ENCODE results near the gene FRRS1L.

Gene FRRS1L

DNA sequence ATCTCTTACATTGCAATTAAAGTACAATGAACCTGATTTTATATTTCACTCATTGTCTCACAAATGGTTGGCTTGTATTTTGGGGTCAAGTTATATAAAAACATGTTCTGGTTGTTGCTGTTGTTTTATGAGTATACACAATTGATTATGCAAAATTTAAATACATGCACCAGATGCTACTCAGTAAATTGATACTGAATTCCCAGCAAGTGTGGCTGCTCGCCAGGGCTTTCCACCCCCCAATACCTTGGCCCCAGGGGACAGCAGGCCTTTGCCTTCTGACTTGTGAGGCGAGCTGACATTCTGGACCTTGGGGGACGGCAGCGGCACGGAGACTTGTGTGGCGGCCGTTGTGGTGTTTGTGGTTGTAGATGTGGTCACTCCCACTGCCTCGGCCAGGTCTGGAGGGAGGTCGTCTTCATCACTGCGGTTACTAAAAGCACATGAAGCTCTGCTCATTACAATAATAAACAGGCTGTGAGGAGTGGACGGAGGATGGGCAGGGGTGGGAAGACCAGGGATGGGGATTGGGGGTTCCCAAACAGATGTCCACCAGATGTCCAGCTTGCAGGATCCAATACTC, 27.0 kb upstream of the FRRS1L start:
- Histone ChIP-seq H3K27ac (ENCODE audit: low read length) (no peak overlapping the region), H3K36me3 (replicated peaks; ENCODE audit: insufficient read depth, low read length) (no peaks in the 10 kb centered on the region), H2AFZ (ENCODE audit: low read length) (no peak overlapping the region), H3F3A (ENCODE audit: insufficient read depth, low read length) (no peaks in the 10 kb centered on the region), H3K27me3 (replicated peaks; ENCODE audit: insufficient read depth, low read length) (no peaks in the 10 kb centered on the region), H3K4me3 (ENCODE audit: low read length) (no peak overlapping the region), H3K4me2 (ENCODE audit: low read depth, low read length) (no peak overlapping the region), H3K9me2 (replicated peaks; ENCODE audit: insufficient read depth, low read length) (no peaks in the 10 kb centered on the region), H3K9ac (ENCODE audit: low read length) (no peak overlapping the region), H4K20me1 (ENCODE audit: insufficient read depth, low read length) (no peaks in the 10 kb centered on the region), H3K79me2 (ENCODE audit: low read length) (no peaks in the 10 kb centered on the region), H3K4me1 (ENCODE audit: low read length) (no peaks in the 10 kb centered on the region), H3K9me3 (replicated peaks; ENCODE audit: insufficient read depth, low read length) (no peaks in the 10 kb centered on the region)
- TF ChIP-seq EZH2phosphoT487 (IDR thresholded peaks at IDR 0.05; ENCODE audit: low read length), result no peak
- TF ChIP-seq, protein P1, sequence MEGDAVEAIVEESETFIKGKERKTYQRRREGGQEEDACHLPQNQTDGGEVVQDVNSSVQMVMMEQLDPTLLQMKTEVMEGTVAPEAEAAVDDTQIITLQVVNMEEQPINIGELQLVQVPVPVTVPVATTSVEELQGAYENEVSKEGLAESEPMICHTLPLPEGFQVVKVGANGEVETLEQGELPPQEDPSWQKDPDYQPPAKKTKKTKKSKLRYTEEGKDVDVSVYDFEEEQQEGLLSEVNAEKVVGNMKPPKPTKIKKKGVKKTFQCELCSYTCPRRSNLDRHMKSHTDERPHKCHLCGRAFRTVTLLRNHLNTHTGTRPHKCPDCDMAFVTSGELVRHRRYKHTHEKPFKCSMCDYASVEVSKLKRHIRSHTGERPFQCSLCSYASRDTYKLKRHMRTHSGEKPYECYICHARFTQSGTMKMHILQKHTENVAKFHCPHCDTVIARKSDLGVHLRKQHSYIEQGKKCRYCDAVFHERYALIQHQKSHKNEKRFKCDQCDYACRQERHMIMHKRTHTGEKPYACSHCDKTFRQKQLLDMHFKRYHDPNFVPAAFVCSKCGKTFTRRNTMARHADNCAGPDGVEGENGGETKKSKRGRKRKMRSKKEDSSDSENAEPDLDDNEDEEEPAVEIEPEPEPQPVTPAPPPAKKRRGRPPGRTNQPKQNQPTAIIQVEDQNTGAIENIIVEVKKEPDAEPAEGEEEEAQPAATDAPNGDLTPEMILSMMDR (IDR thresholded peaks at IDR 0.05; ENCODE audit: low read length), result no peak
- no peak for TF ChIP-seq EZH2 (optimal IDR thresholded peaks at IDR 0.05; ENCODE audit: low read depth, low read length)
- no peak for DNase-seq

DNA sequence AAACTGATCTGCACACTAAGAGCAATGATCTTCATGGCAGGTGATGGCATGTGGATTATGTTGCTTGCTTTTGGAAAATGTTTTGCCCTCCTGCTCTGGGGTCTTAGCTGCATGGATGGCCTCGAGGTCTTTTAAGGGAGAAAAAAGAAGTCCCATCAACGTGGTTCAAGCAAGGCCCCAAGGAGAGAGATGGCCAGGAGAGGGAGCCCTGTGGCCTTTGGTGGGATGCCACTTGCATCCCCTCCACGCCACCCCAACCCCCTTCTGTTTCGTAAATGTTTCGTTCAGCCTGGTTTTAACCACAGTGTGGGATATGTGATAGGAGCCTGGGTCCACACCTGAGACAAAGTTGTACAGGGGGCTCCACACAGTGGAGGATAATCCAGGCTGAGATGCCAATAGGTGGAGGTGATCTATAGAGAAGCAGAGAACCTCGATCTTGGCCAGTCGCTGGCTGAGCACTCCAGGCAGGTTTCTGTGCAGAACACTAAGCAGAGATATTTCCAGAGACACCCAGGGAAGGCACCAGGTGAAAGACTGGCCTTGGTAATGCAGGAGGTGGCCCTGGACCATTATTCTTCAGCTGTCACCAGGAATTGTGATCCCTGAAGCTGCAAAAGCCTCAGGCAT, 25.8 kb upstream of the FRRS1L start:
- Histone ChIP-seq H3F3A (ENCODE audit: insufficient read depth, low read length) (no peaks in the 10 kb centered on the region), H3K9me2 (replicated peaks; ENCODE audit: insufficient read depth, low read length) (no peaks in the 10 kb centered on the region), H3K79me2 (ENCODE audit: low read length) (no peaks in the 10 kb centered on the region), H3K27ac (ENCODE audit: low read length) (no peak overlapping the region), H3K9me3 (replicated peaks; ENCODE audit: insufficient read depth, low read length) (no peaks in the 10 kb centered on the region), H3K4me2 (ENCODE audit: low read depth, low read length) (no peak overlapping the region), H3K27me3 (replicated peaks; ENCODE audit: insufficient read depth, low read length) (no peaks in the 10 kb centered on the region), H3K4me1 (ENCODE audit: low read length) (no peaks in the 10 kb centered on the region), H2AFZ (ENCODE audit: low read length) (no peak overlapping the region), H3K9ac (ENCODE audit: low read length) (no peak overlapping the region), H3K4me3 (ENCODE audit: low read length) (no peak overlapping the region), H3K36me3 (replicated peaks; ENCODE audit: insufficient read depth, low read length) (no peaks in the 10 kb centered on the region), H4K20me1 (ENCODE audit: insufficient read depth, low read length) (no peaks in the 10 kb centered on the region)
- no peak for DNase-seq
- TF ChIP-seq, protein P1 (IDR thresholded peaks at IDR 0.05; ENCODE audit: low read length), result no peak
- TF ChIP-seq EZH2 (optimal IDR thresholded peaks at IDR 0.05; ENCODE audit: low read depth, low read length), result no peak
- TF ChIP-seq EZH2phosphoT487 (IDR thresholded peaks at IDR 0.05; ENCODE audit: low read length), result no peak

DNA sequence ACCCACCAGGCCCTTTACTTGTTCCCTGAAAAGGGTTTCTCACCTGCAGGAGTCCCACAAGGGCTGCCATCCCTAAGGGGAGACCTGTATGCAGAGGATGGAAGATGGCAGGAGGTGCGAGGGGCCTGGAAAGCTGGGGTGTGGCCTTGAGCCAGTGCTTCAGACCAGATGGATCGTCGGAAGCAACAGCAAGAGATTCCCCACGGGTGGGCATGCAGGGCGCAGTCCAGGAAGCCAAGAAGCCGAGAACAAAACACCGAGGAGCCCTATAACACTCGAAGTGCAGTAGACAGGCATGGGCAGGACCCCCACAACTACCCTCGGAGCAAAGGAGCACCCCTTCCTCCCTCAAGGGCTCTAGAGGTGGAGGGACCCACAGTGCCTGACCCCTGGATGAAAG, 24.7 kb upstream of the FRRS1L start:
- H3K79me2 ChIP-seq (ENCODE audit: low read length), result no peaks in the 10 kb centered on the region
- no peaks in the 10 kb centered on the region for H3K9me3 ChIP-seq (replicated peaks; ENCODE audit: insufficient read depth, low read length)
- TF ChIP-seq EZH2 (optimal IDR thresholded peaks at IDR 0.05; ENCODE audit: low read depth, low read length), result no peak
- no peak for TF ChIP-seq EZH2phosphoT487 (IDR thresholded peaks at IDR 0.05; ENCODE audit: low read length)
- TF ChIP-seq, protein P1 (IDR thresholded peaks at IDR 0.05; ENCODE audit: low read length), result no peak
- no peaks in the 10 kb centered on the region for H3F3A ChIP-seq (ENCODE audit: insufficient read depth, low read length)
- no peaks in the 10 kb centered on the region for H3K4me1 ChIP-seq (ENCODE audit: low read length)
- H3K4me2 ChIP-seq (ENCODE audit: low read depth, low read length), result no peak overlapping the region
- no peaks in the 10 kb centered on the region for H3K9me2 ChIP-seq (replicated peaks; ENCODE audit: insufficient read depth, low read length)
- no peaks in the 10 kb centered on the region for H4K20me1 ChIP-seq (ENCODE audit: insufficient read depth, low read length)
- H3K27ac ChIP-seq (ENCODE audit: low read length), result no peak overlapping the region
- no peak for DNase-seq
- H3K36me3 ChIP-seq (replicated peaks; ENCODE audit: insufficient read depth, low read length), result no peaks in the 10 kb centered on the region
- H3K9ac ChIP-seq (ENCODE audit: low read length), result no peak overlapping the region
- no peak overlapping the region for H2AFZ ChIP-seq (ENCODE audit: low read length)
- no peak overlapping the region for H3K4me3 ChIP-seq (ENCODE audit: low read length)
- 0 out of 2 replicates have a peak, but pooled peaks cover 4% of the 10 kb centered on the region for H3K27me3 ChIP-seq (replicated peaks; ENCODE audit: insufficient read depth, low read length)

Data from MM.1S (cell line).